Upper lobe of right lung (tissue), 1 donor: ENCODE data around the gene TUBGCP3. TPM values are rescaled to one million over a fixed set of nuclear protein-coding genes. Genes with fewer than 3 reads are reported as not detected.

Source experiments
- ATAC-seq: fragments of 200-7000 bp; cut with Tn5 transposase; one replicate; pipeline ENCODE4 v1.9.1; 2020; ENCODE audit warnings: mild to moderate bottlenecking, moderate library complexity
- DNase-seq: peaks from one replicate; pipeline ENCODE4 v3.0.0-alpha.2; 2020
- H3K27ac ChIP-seq: fragments of 200-600 bp; one replicate; pipeline ENCODE4 v1.8.0; 2022
- H3K27me3 ChIP-seq: fragments of 200-600 bp; one replicate; pipeline ENCODE4 v1.8.0; 2022; ENCODE audit warnings: mild to moderate bottlenecking
- H3K36me3 ChIP-seq: fragments of 200-600 bp; one replicate; pipeline ENCODE4 v1.8.0; 2022
- H3K4me1 ChIP-seq: fragments of 200-600 bp; one replicate; pipeline ENCODE4 v1.8.0; 2022
- H3K4me3 ChIP-seq: fragments of 200-600 bp; one replicate; pipeline ENCODE4 v1.8.0; 2022; ENCODE audit warnings: mild to moderate bottlenecking
- H3K9me3 ChIP-seq: fragments of 200-600 bp; one replicate; pipeline ENCODE4 v1.8.0; 2022
- intact Hi-C: fragments of 100-400 bp; cut with DNase I; formaldehyde crosslinking; loops from one replicate; pipeline ENCODE4 v1.11.0; 2022
- total RNA-seq: library from RNA; stranded (reverse); fragmentation: NEBNext Ultra II Directional; extraction: Animal tissue kit (Norgen Biotek cat#: 25700); gene quantifications from one replicate; pipeline ENCODE4 v1.2.1, GENCODE V29; 2021
- TF ChIP-seq, protein P1 (sequence below): fragments of 200-600 bp; IDR thresholded peaks from one replicate; pipeline ENCODE4 v1.8.0; 2022; ENCODE audit warnings: antibody characterized with exemption
- donor health status: DM: no; HTN: yes; CAD: no; lungs with severe emphysema.

The TUBGCP3 gene
- total RNA-seq, 1 donor from 2014 or later: 33.9 TPM

DNA sequence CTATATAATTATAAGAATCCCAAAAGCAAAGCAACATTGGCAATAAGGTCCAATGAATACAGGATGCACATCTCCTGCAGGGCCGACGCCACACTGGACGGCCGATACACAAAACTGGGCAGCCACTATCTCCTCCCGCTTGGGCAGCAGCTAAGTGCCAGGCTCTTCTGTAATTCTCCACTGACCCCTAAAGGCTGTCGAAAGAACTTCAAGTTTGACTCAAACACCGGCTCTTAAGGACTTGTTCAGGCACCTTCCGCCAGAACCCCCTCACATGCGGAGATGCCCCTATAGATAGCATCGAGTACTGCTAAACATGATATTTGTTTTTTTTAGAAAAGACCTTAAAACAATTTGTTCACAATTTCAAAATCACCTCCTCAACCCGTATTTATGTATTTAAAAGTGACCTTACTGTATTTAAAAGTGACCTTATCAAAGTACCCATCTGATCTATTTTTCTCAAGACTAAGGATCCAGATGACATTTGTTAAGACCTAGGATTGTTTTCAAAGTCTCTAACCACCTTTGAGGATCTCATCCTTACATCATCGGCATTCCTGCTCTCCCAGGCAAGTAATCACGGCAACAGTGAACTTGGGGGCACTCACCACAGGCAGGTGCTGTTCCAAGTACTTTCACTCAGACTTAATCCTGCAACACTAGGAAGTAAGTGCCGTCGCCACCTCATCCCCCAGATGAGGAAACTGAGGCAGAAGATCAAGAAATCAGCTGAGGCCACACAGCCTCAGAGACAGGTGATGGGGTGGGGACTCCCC lies 77.8 kb downstream of the TUBGCP3 start:
- TF ChIP-seq, protein P1, sequence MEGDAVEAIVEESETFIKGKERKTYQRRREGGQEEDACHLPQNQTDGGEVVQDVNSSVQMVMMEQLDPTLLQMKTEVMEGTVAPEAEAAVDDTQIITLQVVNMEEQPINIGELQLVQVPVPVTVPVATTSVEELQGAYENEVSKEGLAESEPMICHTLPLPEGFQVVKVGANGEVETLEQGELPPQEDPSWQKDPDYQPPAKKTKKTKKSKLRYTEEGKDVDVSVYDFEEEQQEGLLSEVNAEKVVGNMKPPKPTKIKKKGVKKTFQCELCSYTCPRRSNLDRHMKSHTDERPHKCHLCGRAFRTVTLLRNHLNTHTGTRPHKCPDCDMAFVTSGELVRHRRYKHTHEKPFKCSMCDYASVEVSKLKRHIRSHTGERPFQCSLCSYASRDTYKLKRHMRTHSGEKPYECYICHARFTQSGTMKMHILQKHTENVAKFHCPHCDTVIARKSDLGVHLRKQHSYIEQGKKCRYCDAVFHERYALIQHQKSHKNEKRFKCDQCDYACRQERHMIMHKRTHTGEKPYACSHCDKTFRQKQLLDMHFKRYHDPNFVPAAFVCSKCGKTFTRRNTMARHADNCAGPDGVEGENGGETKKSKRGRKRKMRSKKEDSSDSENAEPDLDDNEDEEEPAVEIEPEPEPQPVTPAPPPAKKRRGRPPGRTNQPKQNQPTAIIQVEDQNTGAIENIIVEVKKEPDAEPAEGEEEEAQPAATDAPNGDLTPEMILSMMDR: peak; percentile 48
- Histone ChIP-seq H3K4me1 (no peaks in the 10 kb centered on the region), H3K27me3 (no peaks in the 10 kb centered on the region), H3K27ac (peak overlapping the region; percentile 33), H3K4me3 (no peak overlapping the region), H3K36me3 (peaks cover 67% of the 10 kb centered on the region), H3K9me3 (no peaks in the 10 kb centered on the region)
- ATAC-seq (peak; percentile 89), DNase-seq (no peak)
- intact Hi-C loops: no loop called here

DNA sequence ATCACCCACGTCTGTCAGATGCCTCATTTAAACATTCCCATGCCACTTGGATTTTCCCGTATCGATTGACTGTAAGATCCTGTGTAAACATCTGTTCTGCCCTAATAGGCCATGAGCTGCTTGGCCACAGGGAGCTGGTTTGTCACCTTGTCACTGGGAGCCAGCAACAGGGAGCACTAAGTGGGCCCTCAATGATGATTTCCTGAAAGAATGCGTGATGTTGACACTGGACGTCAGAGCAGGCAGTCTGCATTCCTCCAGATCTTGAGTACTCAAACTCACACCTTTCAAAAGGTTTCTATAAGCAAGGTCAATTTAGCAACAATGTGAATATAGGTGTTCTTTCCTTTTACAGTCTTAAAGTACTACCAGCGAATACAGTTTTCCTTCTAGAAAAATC lies 78.8 kb downstream of the TUBGCP3 start:
- peaks cover 67% of the 10 kb centered on the region for H3K36me3 ChIP-seq
- no peak for DNase-seq
- ATAC-seq: peak; percentile 90
- H3K4me3 ChIP-seq: no peak overlapping the region
- H3K4me1 ChIP-seq: no peaks in the 10 kb centered on the region
- H3K27ac ChIP-seq: peak overlapping the region; percentile 33
- no peaks in the 10 kb centered on the region for H3K9me3 ChIP-seq
- no peaks in the 10 kb centered on the region for H3K27me3 ChIP-seq
- TF ChIP-seq, protein P1: no peak
- intact Hi-C loops: no loop called here

DNA sequence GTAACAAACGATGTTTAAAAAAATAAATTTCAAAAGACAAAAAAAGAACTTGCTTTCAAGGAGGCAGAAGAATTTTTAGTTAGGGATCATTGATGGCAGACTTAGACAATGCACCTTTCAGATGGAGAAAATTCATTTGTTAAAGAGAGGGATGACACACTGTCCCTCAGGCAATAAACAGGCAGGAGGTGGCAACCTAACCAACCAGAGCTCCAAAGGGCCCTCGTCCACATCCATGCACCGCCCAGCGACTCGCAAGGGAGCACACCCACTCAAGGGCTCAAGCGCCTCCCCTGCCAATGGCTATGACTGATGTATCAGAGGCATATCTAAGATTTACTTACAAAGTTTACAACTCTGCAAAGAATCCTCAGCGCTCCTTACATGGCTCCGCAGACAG lies 81.9 kb downstream of the TUBGCP3 start:
- H3K9me3 ChIP-seq: no peaks in the 10 kb centered on the region
- peaks cover 78% of the 10 kb centered on the region for H3K36me3 ChIP-seq
- no peak overlapping the region for H3K4me3 ChIP-seq
- H3K27ac ChIP-seq: no peak overlapping the region
- ATAC-seq: no peak
- no peak for DNase-seq
- no peaks in the 10 kb centered on the region for H3K4me1 ChIP-seq
- intact Hi-C loops: no loop called here
- TF ChIP-seq, protein P1: no peak
- no peaks in the 10 kb centered on the region for H3K27me3 ChIP-seq

DNA sequence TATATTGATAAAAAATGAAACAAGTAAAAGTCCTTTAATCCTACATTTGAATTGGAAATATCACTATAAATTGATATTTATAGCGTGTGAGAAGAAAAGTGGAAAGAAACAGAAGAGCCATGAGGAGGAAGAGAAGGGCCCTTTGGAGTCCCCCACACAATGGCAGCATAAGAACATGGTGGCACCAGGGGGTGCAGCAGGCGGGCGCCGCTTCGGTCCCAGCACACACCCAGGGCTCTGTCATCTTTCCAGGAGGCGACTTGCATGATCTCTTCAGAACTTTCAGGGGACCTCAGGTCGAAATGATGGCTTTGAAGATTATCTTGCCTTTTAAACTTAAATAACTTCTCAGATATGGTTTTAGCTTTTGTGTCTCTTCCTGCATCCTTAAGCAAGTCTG lies 91.8 kb downstream of the TUBGCP3 start:
- peaks cover 61% of the 10 kb centered on the region for H3K36me3 ChIP-seq
- no peak for ATAC-seq
- H3K27me3 ChIP-seq: no peaks in the 10 kb centered on the region
- no peaks in the 10 kb centered on the region for H3K4me1 ChIP-seq
- intact Hi-C loops: no loop called here
- TF ChIP-seq, protein P1: no peak
- H3K9me3 ChIP-seq: no peaks in the 10 kb centered on the region
- DNase-seq: no peak
- H3K4me3 ChIP-seq: no peak overlapping the region
- H3K27ac ChIP-seq: no peak overlapping the region

DNA sequence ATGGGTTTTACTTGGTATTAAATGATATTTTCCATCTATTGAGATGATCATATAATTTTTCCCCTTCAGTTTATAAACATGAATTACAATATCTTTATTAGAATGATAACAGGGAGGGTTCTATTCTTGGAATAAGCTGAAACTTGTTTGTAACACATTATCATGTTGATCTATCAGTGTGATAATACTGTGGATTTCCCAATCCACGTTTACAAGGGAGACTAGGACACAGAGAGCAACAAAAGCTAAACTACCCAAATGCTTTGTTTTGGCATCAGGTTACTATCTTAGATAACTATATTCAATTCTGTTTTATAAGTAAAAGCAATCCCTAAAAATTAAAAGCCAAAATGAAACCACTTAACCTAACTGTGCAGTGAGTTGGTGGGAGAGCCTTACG lies 92.5 kb downstream of the TUBGCP3 start:
- ATAC-seq (no peak), DNase-seq (no peak)
- intact Hi-C loops: no loop called here
- TF ChIP-seq, protein P1: no peak
- H3K27ac ChIP-seq: no peak overlapping the region
- no peaks in the 10 kb centered on the region for H3K4me1 ChIP-seq
- peaks cover 55% of the 10 kb centered on the region for H3K36me3 ChIP-seq
- H3K4me3 ChIP-seq: no peak overlapping the region
- H3K27me3 ChIP-seq: no peaks in the 10 kb centered on the region
- no peaks in the 10 kb centered on the region for H3K9me3 ChIP-seq
